OCI-LY3 (cell line): ENCODE data around the gene SSC5D.

Experiments used
- CTCF ChIP-seq: fragments of 200-600, 300-600 bp; sonication (generic); IDR thresholded peaks from 2 replicates; pipeline ENCODE4 v1.5.1; 2014; ENCODE audit warnings: antibody characterized with exemption, low read length, low read depth
- EZH2phosphoT487 ChIP-seq: fragments of 200-600 bp; shearing (Covaris generic); IDR thresholded peaks from 2 replicates; pipeline ENCODE4 v1.6.1; 2018; ENCODE audit warnings: antibody characterized with exemption, mixed run types, low read depth

- no peak for TF ChIP-seq CTCF
- TF ChIP-seq EZH2phosphoT487, result no peak
These were observed 32.6 kb downstream of the SSC5D start for GRCh38 chr19:55520691-55521292.
